Measurements from ENCODE around the gene NCAPD3.

Gene NCAPD3

GRCh38 chr11:134231958-134232659, 8.3 kb upstream of the NCAPD3 start:
- H3K4me1 ChIP-seq (ENCODE audit: control insufficient read depth in 2 of 2, insufficient read depth in 1 of 2, low read depth in 1 of 2, low read length in 2 of 2): peaks cover 0 to 2% of the 10 kb centered on the region in 2 donors
- no peak overlapping the region for H2BK5ac ChIP-seq (ENCODE audit: low read length)
- H2AFZ ChIP-seq (ENCODE audit: low read length): no peak overlapping the region
- peaks cover 2% of the 10 kb centered on the region for H3K79me1 ChIP-seq (ENCODE audit: low read depth, low read length)
- H3K4me2 ChIP-seq (ENCODE audit: insufficient read depth, low read length, poor library complexity, severe bottlenecking): no peak overlapping the region
- no peak overlapping the region for H4K91ac ChIP-seq (ENCODE audit: low read depth, low read length, poor library complexity)
- H3K4ac ChIP-seq (ENCODE audit: low read length): no peak overlapping the region
- no peak overlapping the region for H3K14ac ChIP-seq (ENCODE audit: low read length)
- H2BK12ac ChIP-seq (ENCODE audit: low read length): no peak overlapping the region
- H3K9ac ChIP-seq (ENCODE audit: low read depth, low read length, poor library complexity): no peak overlapping the region
- no peak overlapping the region for H2BK15ac ChIP-seq (ENCODE audit: low read length)
- H3K27me3 ChIP-seq (ENCODE audit: control insufficient read depth in 3 of 3, insufficient read depth in 3 of 3, low read depth in 1 of 3, low read length in 3 of 3): no peaks in the 10 kb centered on the region
- H3K18ac ChIP-seq (ENCODE audit: low read length): no peak overlapping the region
- H2AK5ac ChIP-seq (ENCODE audit: low read depth, low read length): no peak overlapping the region
- H3K9me3 ChIP-seq (replicated peaks in 1 of 2; ENCODE audit: control insufficient read depth in 2 of 2, insufficient read depth in 1 of 2, low read depth in 1 of 2, low read length in 2 of 2): no peaks in the 10 kb centered on the region
- peaks cover 0 to 14% of the 10 kb centered on the region in 2 donors for H3K36me3 ChIP-seq (replicated peaks in 1 of 2; ENCODE audit: control insufficient read depth in 2 of 2, insufficient read depth in 2 of 2, low read length in 2 of 2)
- H2BK120ac ChIP-seq (ENCODE audit: low read depth, low read length): no peak overlapping the region
- no peak overlapping the region for H3K4me3 ChIP-seq (ENCODE audit: low read length in 2 of 2)
- no peak for DNase-seq (ENCODE audit: low spot score)
- H3K27ac ChIP-seq (replicated peaks; ENCODE audit: low read length): no peak overlapping the region
- WGBS, 2 donors (ENCODE audit: extremely low coverage in 2 of 2, insufficient read length in 2 of 2, insufficient replicate concordance in 1 of 2): no CpG with 5 or more reads among the region's 10 CpGs
- no peak overlapping the region for H4K8ac ChIP-seq (ENCODE audit: low read depth, low read length)
- no peak overlapping the region for H3K23ac ChIP-seq (ENCODE audit: low read depth, low read length, poor library complexity)

DNA sequence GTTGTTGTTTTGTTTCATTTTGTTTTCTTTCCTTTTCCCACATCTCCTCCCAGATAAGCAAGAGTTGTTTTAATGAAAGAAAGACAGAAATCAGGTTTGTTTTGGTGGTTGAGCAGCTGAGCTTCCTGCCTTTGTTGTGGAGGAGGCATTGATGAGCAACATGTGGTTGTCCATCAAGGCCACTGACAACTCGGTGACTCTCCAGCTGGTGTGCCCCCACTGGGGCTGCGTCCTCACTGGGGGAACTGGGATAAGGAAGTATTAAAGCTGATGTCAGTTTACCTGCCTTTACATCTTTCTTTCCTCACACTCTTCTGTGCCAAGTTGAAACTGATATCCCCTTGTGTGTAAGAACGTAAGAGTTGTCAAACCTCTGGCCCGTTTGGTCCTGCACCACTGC, 6.6 kb upstream of the NCAPD3 start:
- H3K9me3 ChIP-seq (replicated peaks in 1 of 2; ENCODE audit: control insufficient read depth in 2 of 2, insufficient read depth in 1 of 2, low read depth in 1 of 2, low read length in 2 of 2): no peaks in the 10 kb centered on the region
- no peak overlapping the region for H3K9ac ChIP-seq (ENCODE audit: low read depth, low read length, poor library complexity)
- WGBS, 2 donors (ENCODE audit: extremely low coverage in 2 of 2, insufficient read length in 2 of 2, insufficient replicate concordance in 1 of 2): no CpG with 5 or more reads among the region's 4 CpGs

GRCh38 chr11:134229126-134229790, 5.5 kb upstream of the NCAPD3 start:
- Histone ChIP-seq H3K9ac (ENCODE audit: low read depth, low read length, poor library complexity) (no peak overlapping the region), H3K9me3 (replicated peaks in 1 of 2; ENCODE audit: control insufficient read depth in 2 of 2, insufficient read depth in 1 of 2, low read depth in 1 of 2, low read length in 2 of 2) (no peaks in the 10 kb centered on the region), H3K4me2 (ENCODE audit: insufficient read depth, low read length, poor library complexity, severe bottlenecking) (no peak overlapping the region), H3K4ac (ENCODE audit: low read length) (no peak overlapping the region), H2BK5ac (ENCODE audit: low read length) (no peak overlapping the region), H3K4me1 (ENCODE audit: control insufficient read depth in 2 of 2, insufficient read depth in 1 of 2, low read depth in 1 of 2, low read length in 2 of 2) (peaks cover 7% of the 10 kb centered on the region in 2 donors), H4K91ac (ENCODE audit: low read depth, low read length, poor library complexity) (no peak overlapping the region), H3K14ac (ENCODE audit: low read length) (no peak overlapping the region), H3K23ac (ENCODE audit: low read depth, low read length, poor library complexity) (no peak overlapping the region), H3K27me3 (ENCODE audit: control insufficient read depth in 3 of 3, insufficient read depth in 3 of 3, low read depth in 1 of 3, low read length in 3 of 3) (peaks cover 0 to 4% (median 0%) of the 10 kb centered on the region in 3 experiments), H2BK12ac (ENCODE audit: low read length) (no peak overlapping the region), H2AFZ (ENCODE audit: low read length) (no peak overlapping the region), H4K8ac (ENCODE audit: low read depth, low read length) (no peak overlapping the region), H3K27ac (replicated peaks; ENCODE audit: low read length) (no peak overlapping the region), H3K79me1 (ENCODE audit: low read depth, low read length) (peaks cover 4% of the 10 kb centered on the region), H3K4me3 (ENCODE audit: low read length in 2 of 2) (no peak overlapping the region), H3K18ac (ENCODE audit: low read length) (no peak overlapping the region), H2AK5ac (ENCODE audit: low read depth, low read length) (no peak overlapping the region), H2BK15ac (ENCODE audit: low read length) (no peak overlapping the region), H2BK120ac (ENCODE audit: low read depth, low read length) (no peak overlapping the region), H3K36me3 (replicated peaks in 1 of 2; ENCODE audit: control insufficient read depth in 2 of 2, insufficient read depth in 2 of 2, low read length in 2 of 2) (no peaks in the 10 kb centered on the region)
- DNase-seq (ENCODE audit: low spot score): no peak
- WGBS, 2 donors (ENCODE audit: extremely low coverage in 2 of 2, insufficient read length in 2 of 2, insufficient replicate concordance in 1 of 2): no CpG with 5 or more reads among the region's 6 CpGs

More for the DNA sequence above, 6.6 kb upstream of the NCAPD3 start:
- H3K4ac ChIP-seq (ENCODE audit: low read length): no peak overlapping the region
- H3K27ac ChIP-seq (replicated peaks; ENCODE audit: low read length): no peak overlapping the region
- H2BK120ac ChIP-seq (ENCODE audit: low read depth, low read length): no peak overlapping the region
- no peak overlapping the region for H3K14ac ChIP-seq (ENCODE audit: low read length)
- H2AK5ac ChIP-seq (ENCODE audit: low read depth, low read length): no peak overlapping the region
- H3K79me1 ChIP-seq (ENCODE audit: low read depth, low read length): peaks cover 3% of the 10 kb centered on the region
- no peak overlapping the region for H4K8ac ChIP-seq (ENCODE audit: low read depth, low read length)
- no peak overlapping the region for H3K4me2 ChIP-seq (ENCODE audit: insufficient read depth, low read length, poor library complexity, severe bottlenecking)
- no peak overlapping the region for H2AFZ ChIP-seq (ENCODE audit: low read length)
- no peak overlapping the region for H3K23ac ChIP-seq (ENCODE audit: low read depth, low read length, poor library complexity)
- H3K4me1 ChIP-seq (ENCODE audit: control insufficient read depth in 2 of 2, insufficient read depth in 1 of 2, low read depth in 1 of 2, low read length in 2 of 2): peaks cover 6 to 7% of the 10 kb centered on the region in 2 donors
- no peak overlapping the region for H2BK5ac ChIP-seq (ENCODE audit: low read length)
- H3K27me3 ChIP-seq (ENCODE audit: control insufficient read depth in 3 of 3, insufficient read depth in 3 of 3, low read depth in 1 of 3, low read length in 3 of 3): peaks cover 0 to 4% (median 0%) of the 10 kb centered on the region in 3 experiments
- H3K18ac ChIP-seq (ENCODE audit: low read length): no peak overlapping the region
- H3K4me3 ChIP-seq (ENCODE audit: low read length in 2 of 2): no peak overlapping the region
- H3K36me3 ChIP-seq (replicated peaks in 1 of 2; ENCODE audit: control insufficient read depth in 2 of 2, insufficient read depth in 2 of 2, low read length in 2 of 2): peaks cover 0 to 8% of the 10 kb centered on the region in 2 donors
- H4K91ac ChIP-seq (ENCODE audit: low read depth, low read length, poor library complexity): no peak overlapping the region
- no peak for DNase-seq (ENCODE audit: low spot score)
- H2BK15ac ChIP-seq (ENCODE audit: low read length): no peak overlapping the region
- H2BK12ac ChIP-seq (ENCODE audit: low read length): no peak overlapping the region

DNA sequence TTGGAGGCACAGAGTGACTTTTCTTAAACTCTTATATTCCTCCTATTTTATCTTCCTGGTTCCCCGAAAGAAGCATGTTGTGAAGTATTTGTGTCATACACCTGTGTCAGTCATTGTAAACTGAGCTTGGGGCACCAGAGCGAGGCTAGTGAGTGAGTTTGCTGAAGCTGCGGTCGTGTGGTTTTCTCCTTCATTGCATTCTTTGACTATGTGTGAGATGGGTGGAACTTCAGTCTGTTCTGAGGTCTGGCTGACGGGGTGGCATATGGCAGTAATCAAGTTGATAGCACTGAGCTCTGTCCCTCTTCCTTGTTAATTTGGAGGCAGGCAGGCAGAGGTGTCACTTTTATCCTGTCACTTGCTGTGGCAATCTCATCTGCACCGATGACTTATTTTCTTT, 4.9 kb upstream of the NCAPD3 start:
- Histone ChIP-seq H3K23ac (ENCODE audit: low read depth, low read length, poor library complexity) (no peak overlapping the region), H3K14ac (ENCODE audit: low read length) (no peak overlapping the region), H3K4me1 (ENCODE audit: control insufficient read depth in 2 of 2, insufficient read depth in 1 of 2, low read depth in 1 of 2, low read length in 2 of 2) (peaks cover 7% of the 10 kb centered on the region in 2 donors), H3K9ac (ENCODE audit: low read depth, low read length, poor library complexity) (no peak overlapping the region), H3K4ac (ENCODE audit: low read length) (no peak overlapping the region), H3K79me1 (ENCODE audit: low read depth, low read length) (peaks cover 4% of the 10 kb centered on the region), H3K9me3 (replicated peaks in 1 of 2; ENCODE audit: control insufficient read depth in 2 of 2, insufficient read depth in 1 of 2, low read depth in 1 of 2, low read length in 2 of 2) (no peaks in the 10 kb centered on the region), H3K4me2 (ENCODE audit: insufficient read depth, low read length, poor library complexity, severe bottlenecking) (no peak overlapping the region), H3K18ac (ENCODE audit: low read length) (no peak overlapping the region), H3K4me3 (ENCODE audit: low read length in 2 of 2) (no peak overlapping the region), H4K91ac (ENCODE audit: low read depth, low read length, poor library complexity) (no peak overlapping the region), H2BK5ac (ENCODE audit: low read length) (no peak overlapping the region), H2AK5ac (ENCODE audit: low read depth, low read length) (no peak overlapping the region), H4K8ac (ENCODE audit: low read depth, low read length) (no peak overlapping the region), H2AFZ (ENCODE audit: low read length) (no peak overlapping the region), H3K36me3 (replicated peaks in 1 of 2; ENCODE audit: control insufficient read depth in 2 of 2, insufficient read depth in 2 of 2, low read length in 2 of 2) (no peaks in the 10 kb centered on the region), H2BK15ac (ENCODE audit: low read length) (no peak overlapping the region), H2BK120ac (ENCODE audit: low read depth, low read length) (no peak overlapping the region), H2BK12ac (ENCODE audit: low read length) (no peak overlapping the region), H3K27me3 (ENCODE audit: control insufficient read depth in 3 of 3, insufficient read depth in 3 of 3, low read depth in 1 of 3, low read length in 3 of 3) (peaks cover 0 to 4% (median 0%) of the 10 kb centered on the region in 3 experiments), H3K27ac (replicated peaks; ENCODE audit: low read length) (no peak overlapping the region)
- no CpG with 5 or more reads among the region's 6 CpGs for WGBS, 2 donors (ENCODE audit: extremely low coverage in 2 of 2, insufficient read length in 2 of 2, insufficient replicate concordance in 1 of 2)
- no peak for DNase-seq (ENCODE audit: low spot score)

All from neuronal stem cell (in vitro differentiated cells).